ENCODE measurements around the gene UQCRC2.

DNA sequence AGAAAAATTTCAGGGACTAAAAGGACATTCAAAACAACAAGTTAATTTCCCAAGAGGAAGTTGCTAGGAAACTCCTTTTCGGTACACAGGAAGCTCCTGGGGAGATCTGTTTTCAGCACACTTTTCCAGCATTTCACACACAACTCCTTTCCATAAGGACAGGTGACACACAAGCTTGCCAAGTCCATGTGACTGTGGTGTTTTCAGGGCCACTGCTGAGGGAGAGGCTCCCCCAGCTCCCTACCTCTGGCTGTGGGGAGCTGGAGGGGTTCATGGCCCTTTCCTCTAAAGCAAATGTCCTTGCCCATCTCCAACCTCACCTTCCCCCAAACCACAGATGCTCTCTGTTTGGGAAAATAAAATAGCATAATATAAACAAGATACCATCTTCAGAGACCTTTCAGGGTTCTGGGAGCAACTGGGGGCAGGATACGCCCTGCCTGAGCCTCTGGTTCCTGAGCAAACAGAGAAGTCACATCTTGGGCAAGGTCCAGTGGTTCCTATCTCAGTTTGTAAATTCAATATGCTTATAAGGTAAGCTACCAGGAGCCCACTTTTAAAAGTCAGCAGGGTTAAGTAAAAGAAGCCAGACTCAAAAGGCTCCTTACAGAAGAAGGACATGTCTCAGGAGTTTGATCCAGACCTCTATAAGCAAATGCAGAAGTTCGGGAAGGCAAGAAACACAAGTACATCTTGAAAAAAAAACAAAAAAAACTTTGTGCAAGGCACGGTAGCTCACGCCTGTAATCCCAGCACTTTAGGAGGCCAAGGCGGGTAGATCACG is 44.7 kb downstream of the UQCRC2 start:
- TF ChIP-seq, protein P1, sequence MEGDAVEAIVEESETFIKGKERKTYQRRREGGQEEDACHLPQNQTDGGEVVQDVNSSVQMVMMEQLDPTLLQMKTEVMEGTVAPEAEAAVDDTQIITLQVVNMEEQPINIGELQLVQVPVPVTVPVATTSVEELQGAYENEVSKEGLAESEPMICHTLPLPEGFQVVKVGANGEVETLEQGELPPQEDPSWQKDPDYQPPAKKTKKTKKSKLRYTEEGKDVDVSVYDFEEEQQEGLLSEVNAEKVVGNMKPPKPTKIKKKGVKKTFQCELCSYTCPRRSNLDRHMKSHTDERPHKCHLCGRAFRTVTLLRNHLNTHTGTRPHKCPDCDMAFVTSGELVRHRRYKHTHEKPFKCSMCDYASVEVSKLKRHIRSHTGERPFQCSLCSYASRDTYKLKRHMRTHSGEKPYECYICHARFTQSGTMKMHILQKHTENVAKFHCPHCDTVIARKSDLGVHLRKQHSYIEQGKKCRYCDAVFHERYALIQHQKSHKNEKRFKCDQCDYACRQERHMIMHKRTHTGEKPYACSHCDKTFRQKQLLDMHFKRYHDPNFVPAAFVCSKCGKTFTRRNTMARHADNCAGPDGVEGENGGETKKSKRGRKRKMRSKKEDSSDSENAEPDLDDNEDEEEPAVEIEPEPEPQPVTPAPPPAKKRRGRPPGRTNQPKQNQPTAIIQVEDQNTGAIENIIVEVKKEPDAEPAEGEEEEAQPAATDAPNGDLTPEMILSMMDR (IDR thresholded peaks at IDR 0.05; ENCODE audit: low read depth, low read length): no peak
- no peak for TF ChIP-seq MYC (IDR thresholded peaks at IDR 0.05; ENCODE audit: low read depth, low read length)

Data from NB4 (cell line).